HG02571 (cell line): ENCODE data around the gene CEP131.
"Not testable (repeated sequence)": the region's sequence is repeated elsewhere in the genome, so short reads cannot be mapped to it uniquely, and the experiment has no call there.

ENCODE experiments used
- ATAC-seq: cut with Tn5 transposase; IDR thresholded peaks from one replicate; pipeline ENCODE4 v1.9.1; 2021; ENCODE audit warnings: mild to moderate bottlenecking, moderate library complexity; ENCODE audit not compliant: unreplicated experiment

Gene CEP131

DNA sequence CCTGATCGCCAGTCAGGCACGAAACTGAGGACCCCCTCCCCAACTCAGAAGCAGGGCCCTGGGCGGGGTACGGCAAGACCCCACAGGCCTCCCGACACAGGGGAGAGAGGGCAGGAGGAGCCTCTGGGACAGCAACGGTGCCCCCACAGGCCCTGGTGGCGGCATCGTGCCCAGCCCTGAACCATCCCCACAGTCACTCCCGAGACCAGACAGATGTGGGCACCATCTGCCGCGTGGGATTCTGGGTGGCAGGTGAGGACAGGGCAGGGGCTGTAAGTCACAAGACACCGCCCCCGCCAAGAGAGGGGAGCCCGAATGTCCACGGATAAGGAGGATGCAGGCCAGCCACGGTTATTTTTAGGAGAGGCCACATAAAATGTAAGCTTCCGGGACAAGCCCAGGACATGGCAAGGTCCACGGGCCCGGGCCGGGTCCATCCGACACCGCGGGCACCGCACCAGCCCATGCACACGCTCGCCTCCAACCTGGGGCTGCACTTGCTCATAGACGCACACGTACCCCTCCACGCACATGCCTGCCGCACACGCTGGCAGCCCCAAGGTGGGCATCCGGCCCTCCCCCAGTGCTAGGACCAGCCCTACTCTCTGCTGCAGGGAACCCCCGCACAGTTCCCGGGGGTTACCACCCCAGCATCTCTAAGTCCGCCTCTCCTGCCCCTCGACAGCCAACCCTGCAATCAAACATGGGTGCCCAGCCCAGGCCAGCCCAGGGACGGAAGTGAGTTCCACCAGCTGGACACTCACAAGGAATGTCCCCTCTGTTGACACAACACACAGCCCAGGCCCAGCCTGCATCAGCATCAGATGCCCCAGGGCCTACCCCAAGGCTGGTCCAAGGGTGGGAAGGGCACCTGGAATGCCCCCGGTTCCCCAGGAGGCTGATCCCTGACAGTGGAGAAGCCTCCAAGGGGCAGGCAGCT is 65.6 kb downstream of the CEP131 start:
- ATAC-seq = no peak

GRCh38 chr17:81154961-81155360 is 67.8 kb downstream of the CEP131 start:
- ATAC-seq = no peak

DNA sequence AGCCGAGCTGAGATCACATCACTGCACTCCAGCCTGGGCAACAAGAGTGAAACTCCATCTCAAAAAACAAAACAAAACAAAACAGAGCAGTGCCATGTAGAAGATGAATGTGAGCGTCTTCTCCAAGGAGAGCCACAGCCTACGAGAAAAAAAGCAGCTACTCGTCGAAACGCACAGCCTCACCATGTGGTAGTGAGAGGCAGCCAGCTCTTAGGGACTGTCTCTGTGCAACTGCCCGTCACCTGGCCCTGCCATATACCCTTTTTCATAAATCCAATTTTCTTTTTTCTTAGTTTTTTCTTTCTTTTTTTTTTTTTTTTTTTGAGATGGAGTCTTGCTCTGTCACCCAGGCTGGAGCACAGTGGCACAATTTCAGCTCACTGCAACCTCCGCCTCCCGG is 68.7 kb downstream of the CEP131 start:
- ATAC-seq = not testable (repeated sequence)

DNA sequence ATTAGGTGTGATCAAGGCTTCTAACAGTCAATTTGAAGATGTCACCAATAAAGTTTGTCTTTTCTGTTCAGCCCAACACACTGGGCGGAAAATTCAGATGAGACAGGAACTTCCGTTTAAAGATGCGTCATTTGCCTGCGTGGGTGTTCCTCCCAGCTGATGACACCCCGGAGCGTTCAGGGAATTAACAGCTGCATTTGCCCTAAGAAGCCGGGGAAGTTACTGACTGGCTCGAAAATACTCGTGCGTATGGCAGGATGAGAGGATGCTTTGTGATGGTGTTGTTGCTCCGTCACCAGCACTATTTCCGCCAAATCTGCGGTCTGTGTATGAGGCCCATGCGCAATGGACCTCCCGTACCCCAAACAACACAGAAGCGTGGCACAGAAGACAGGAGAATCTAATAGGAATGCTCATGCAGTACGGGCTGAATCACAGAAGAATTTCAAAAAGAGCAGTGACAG is 69.4 kb downstream of the CEP131 start:
- no peak for ATAC-seq

DNA sequence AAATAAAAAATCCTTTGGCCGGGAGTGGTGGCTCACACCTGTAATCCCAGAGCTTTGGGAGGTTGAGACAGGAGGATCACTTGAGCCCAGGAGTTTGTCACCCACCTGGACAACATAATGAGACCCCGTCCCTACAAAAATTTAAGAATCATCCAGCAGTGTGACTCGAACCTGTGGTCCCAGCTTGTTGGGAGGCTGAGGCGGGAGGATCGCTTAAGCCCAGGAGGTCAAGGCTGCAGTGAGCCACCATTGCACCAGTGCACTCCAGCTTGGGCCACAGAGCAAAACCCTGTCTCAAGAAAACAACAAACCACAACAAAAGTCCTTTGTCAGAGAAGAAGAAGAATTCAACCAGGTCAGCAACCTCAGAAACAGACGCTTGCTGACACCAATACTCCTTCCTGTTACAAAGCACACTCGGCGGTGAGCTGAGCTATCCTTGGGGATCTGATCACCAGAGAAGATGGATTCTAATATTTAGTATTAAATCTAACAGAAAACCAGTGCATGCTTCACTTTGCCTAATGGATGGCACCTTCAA is 70.4 kb downstream of the CEP131 start:
- ATAC-seq = no peak

GRCh38 chr17:81151278-81151677 is 71.5 kb downstream of the CEP131 start:
- no peak for ATAC-seq

DNA sequence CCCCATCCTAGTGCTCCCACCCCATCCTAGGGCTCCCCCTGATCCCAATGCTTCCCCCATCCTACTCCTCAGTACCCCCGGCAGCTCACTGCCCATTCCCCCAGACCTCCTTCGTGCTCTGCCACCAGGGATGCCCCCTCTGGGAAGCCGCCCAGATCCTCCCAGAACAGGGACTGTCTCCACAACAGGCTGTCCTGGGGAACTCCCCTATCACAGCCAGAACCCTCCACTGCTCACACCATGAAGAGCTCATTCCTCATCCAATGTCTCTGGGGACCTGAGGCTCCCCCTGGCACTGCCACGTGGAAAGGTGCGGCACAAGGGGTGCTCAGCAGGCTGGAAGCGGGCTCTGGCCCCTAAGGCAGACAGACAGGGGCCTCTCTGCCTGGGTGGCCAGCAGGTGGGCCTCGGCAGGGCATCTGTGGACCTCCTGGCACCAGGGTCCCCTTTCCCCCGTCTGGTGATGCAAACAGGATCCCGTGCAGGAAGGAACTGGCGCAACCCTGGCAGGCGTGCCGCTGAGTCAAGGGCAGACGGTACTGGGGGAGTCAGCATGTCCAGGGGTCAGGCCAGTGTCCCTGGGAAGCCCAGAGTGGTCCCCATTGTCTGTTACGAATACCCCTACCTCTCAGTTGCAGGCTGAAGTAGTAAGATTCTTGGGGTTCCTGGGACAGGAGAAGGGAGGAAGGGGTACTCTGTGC is 72.2 kb downstream of the CEP131 start:
- ATAC-seq = no peak

DNA sequence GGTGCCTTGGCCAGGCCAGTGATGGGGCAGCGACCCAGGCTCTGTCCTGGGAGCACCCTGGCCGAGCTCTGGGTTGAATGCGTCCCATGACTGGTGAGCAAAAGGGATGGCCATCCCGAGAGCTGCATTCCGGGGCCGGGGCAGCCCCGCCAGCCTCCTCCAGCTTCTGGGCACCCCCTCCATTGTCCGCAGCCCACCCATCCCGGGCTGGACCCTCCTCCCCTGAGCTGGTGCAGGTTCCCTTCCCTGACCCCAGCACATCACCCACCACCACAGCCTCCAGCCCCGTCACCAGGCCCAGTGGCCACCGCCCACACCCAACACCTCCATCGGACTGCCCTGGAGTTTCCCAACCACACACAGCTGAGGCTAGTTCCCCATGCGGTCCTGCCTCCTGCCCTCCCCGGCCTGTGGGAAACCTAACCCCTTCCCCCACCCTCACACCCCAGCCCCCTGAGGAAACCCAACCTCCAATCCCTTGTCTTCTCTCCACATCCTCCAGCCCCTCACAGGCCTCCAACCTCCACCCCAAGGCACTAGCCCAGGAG is 73.7 kb downstream of the CEP131 start:
- no peak for ATAC-seq

DNA sequence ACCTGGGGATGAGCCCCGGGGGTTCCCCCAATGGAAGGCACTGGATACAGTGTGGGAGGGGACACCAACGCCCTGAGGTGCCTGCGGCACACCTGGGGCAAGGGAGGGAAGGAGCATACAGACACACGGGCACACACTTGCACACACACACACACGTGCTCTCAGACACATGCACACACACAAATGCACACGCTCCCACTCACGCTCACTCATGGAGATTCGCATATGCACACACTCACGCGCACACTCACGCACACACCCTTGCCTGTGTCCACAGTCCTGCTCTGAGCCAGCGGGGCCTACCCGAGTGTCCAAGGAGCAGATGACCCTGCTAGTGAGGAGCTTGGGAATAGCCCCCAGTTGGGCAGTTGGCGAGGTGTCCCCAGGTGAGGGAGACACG is 74.2 kb downstream of the CEP131 start:
- ATAC-seq = no peak

- no peak for ATAC-seq
Observed at GRCh38 chr17:81147701-81148100, 75.1 kb downstream of the CEP131 start.

GRCh38 chr17:81146208-81146607 is 76.6 kb downstream of the CEP131 start:
- not testable (repeated sequence) for ATAC-seq

DNA sequence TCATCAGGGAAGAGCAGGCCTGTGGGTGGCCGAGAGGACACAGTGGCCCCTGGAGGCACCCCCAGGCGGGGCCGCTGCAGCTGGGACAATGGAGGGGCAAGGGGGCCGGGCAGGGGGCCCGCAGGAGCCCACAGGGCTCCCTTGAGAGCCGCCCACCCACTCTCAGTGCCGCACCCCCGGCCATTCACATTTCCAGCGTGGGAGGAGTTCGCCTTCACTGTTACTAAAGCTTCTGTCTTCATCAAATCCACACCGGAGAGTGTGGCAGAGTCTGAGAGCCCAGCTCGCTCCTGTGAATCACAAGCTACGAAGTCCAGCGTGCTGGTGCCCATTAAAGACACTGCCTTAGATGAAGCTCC is 78.4 kb downstream of the CEP131 start:
- no peak for ATAC-seq

DNA sequence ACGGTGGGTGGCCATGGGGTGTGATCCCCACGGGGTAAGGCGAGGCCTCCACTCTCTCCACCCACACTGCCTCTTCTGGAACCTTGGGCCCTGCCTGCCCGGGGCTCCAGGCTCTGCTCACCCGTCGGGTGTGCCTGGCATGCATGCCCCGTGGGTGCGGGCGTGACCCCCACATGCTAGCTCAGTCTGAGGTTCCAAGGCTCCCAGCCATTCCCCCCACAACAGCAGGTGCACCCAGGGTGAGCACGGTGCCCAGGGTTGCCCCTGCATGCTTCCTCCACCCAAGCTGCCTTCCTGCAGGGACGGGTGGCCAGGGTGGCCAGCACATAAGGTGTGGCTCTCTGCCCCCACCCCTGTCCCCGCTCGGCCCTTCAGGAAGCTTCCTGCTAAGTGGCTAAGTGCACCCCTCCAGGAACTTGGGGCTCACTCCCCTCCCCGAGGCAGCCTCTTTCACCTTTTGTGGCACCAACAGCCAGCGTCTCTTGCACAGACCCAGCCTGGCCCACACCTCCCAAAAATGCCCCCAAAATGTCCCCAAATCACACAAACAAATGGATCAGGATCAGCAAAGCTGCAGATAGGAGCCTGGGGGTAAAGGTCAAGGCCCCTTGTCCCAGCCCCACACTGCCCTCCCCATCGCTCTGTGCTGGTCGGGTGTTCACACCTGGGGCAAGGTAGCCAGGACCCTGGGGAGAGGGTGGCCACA is 78.9 kb downstream of the CEP131 start:
- ATAC-seq = no peak

- no peak for ATAC-seq
Observed at GRCh38 chr17:81143200-81143527, 79.6 kb downstream of the CEP131 start.

GRCh38 chr17:81142301-81143199 is 80.2 kb downstream of the CEP131 start:
- ATAC-seq = no peak

- no peak for ATAC-seq
Observed at GRCh38 chr17:81140695-81141094, 82.1 kb downstream of the CEP131 start.

- ATAC-seq = no peak
Observed at GRCh38 chr17:81140018-81140417, 82.7 kb downstream of the CEP131 start.
